Measurements from ENCODE around the gene FOXP2. TPM values are rescaled to one million over a fixed set of nuclear protein-coding genes. Genes with fewer than 3 reads are reported as not detected.
"Not testable (repeated sequence)": the region's sequence is repeated elsewhere in the genome, so short reads cannot be mapped to it uniquely, and the experiment has no call there.

FOXP2 gene
- polyA plus RNA-seq, 2 of the 4 experiments (the other 2 are of a cell fraction), result 0.05 TPM; not detected in 1

DNA sequence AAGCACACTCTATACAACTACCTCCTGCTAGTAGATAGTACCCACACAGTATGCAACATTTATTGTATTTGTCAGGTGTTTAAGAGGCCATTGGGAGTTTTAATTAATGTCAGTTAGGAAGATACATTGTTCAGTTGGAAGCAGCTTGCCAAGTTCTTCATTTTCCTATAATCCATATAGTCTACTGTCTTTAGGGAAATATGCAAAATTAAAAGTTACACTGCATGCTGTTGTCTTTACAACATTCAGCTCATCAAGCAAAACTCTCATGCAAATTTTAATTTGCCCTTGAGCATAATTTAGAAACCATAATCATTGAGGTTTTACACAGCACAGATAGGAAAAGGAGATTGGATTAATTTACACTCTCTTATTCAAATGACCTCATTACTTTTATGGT is 17.4 kb downstream of the FOXP2 start:
- ChIA-PET CTCF (no interaction called here), POLR2A (no interaction called here)
- no peak overlapping the region for H3K27ac ChIP-seq

DNA sequence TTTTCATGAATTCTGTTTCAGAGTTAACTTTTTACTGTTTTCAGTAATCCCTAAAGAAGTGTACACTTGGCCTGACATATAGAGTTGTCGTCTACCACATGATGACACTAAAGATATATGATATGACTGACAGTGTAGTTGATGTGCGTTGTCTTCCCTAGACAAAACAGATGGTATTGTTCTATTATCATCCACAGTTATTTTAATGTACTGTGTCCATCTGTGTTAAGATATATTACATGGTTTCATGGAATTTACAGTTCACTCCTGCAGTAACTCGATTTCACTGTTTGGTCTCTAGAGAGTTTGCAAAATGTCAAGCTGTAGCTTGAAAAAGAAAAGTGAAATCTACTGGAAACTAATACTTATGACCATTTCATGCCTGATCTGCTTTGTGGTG is 18.1 kb downstream of the FOXP2 start:
- Histone ChIP-seq H3K9me3 (no peaks in the 10 kb centered on the region), H3K4me3 (no peak overlapping the region), H3K4me1 (no peaks in the 10 kb centered on the region), H3K4me2 (no peak overlapping the region), H3K27ac (no peak overlapping the region)
- ATAC-seq (no peak), DNase-seq (ENCODE audit: low read depth in 1 of 2, low spot score in 1 of 2) (no peak), FAIRE-seq (no peak)
- TF ChIP-seq HOXA7 (CRISPR knock-in tag; IDR thresholded peaks at IDR 0.05) (no peak), ZNF302 (CRISPR knock-in tag; IDR thresholded peaks at IDR 0.05) (no peak), POLR2AphosphoS2 (conservative IDR thresholded peaks at IDR 0.05; ENCODE audit: low read length) (no peak), CHD4 (IDR thresholded peaks at IDR 0.05; ENCODE audit: borderline replicate concordance) (no peak), JUNB (IDR thresholded peaks at IDR 0.05) (no peak), HOXB13 (CRISPR knock-in tag; IDR thresholded peaks at IDR 0.05; ENCODE audit: low read depth) (no peak), MYC (IDR thresholded peaks at IDR 0.05; ENCODE audit: borderline replicate concordance, low read length) (no peak), ZSCAN20 (CRISPR knock-in tag; IDR thresholded peaks at IDR 0.05) (no peak), SREBF2 (IDR thresholded peaks at IDR 0.05) (no peak), ZC3H11A (IDR thresholded peaks at IDR 0.05) (no peak), HOXB5 (CRISPR knock-in tag; IDR thresholded peaks at IDR 0.05) (no peak), ESRRA (IDR thresholded peaks at IDR 0.05; ENCODE audit: borderline replicate concordance, low read length) (no peak)
- TF ChIP-seq, protein P1, sequence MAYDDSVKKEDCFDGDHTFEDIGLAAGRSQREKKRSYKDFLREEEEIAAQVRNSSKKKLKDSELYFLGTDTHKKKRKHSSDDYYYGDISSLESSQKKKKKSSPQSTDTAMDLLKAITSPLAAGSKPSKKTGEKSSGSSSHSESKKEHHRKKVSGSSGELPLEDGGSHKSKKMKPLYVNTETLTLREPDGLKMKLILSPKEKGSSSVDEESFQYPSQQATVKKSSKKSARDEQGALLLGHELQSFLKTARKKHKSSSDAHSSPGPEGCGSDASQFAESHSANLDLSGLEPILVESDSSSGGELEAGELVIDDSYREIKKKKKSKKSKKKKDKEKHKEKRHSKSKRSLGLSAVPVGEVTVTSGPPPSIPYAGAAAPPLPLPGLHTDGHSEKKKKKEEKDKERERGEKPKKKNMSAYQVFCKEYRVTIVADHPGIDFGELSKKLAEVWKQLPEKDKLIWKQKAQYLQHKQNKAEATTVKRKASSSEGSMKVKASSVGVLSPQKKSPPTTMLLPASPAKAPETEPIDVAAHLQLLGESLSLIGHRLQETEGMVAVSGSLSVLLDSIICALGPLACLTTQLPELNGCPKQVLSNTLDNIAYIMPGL (CRISPR knock-in tag; IDR thresholded peaks at IDR 0.05; ENCODE audit: borderline replicate concordance), result no peak
- ChIA-PET POLR2A (no interaction called here), CTCF (no interaction called here)
- whole genome bisulfite sequencing (ENCODE audit: missing lambda C conversion rate), result 52% methylated on average over 3 of the region's 3 CpGs

More for the DNA sequence above, 17.4 kb downstream of the FOXP2 start:
- TF ChIP-seq GATA3 (IDR thresholded peaks at IDR 0.05; ENCODE audit: borderline replicate concordance) (no peak), HEYL (CRISPR knock-in tag; IDR thresholded peaks at IDR 0.05) (no peak), RARB (CRISPR knock-in tag; IDR thresholded peaks at IDR 0.05) (no peak), POLR2A (IDR thresholded peaks at IDR 0.05; ENCODE audit: low read length) (no peak), EHF (CRISPR knock-in tag; IDR thresholded peaks at IDR 0.05) (no peak), CBX8 (IDR thresholded peaks at IDR 0.05) (no peak), JUNB (IDR thresholded peaks at IDR 0.05) (no peak), FOXS1 (CRISPR knock-in tag; IDR thresholded peaks at IDR 0.05) (no peak), CEBPB (IDR thresholded peaks at IDR 0.05) (no peak), RFX5 (IDR thresholded peaks at IDR 0.05) (no peak), HOXB5 (CRISPR knock-in tag; IDR thresholded peaks at IDR 0.05) (no peak)
- TF ChIP-seq, protein P2, sequence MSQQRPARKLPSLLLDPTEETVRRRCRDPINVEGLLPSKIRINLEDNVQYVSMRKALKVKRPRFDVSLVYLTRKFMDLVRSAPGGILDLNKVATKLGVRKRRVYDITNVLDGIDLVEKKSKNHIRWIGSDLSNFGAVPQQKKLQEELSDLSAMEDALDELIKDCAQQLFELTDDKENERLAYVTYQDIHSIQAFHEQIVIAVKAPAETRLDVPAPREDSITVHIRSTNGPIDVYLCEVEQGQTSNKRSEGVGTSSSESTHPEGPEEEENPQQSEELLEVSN (IDR thresholded peaks at IDR 0.05; ENCODE audit: borderline replicate concordance, low read depth), result no peak
- TF ChIP-seq, protein P3, sequence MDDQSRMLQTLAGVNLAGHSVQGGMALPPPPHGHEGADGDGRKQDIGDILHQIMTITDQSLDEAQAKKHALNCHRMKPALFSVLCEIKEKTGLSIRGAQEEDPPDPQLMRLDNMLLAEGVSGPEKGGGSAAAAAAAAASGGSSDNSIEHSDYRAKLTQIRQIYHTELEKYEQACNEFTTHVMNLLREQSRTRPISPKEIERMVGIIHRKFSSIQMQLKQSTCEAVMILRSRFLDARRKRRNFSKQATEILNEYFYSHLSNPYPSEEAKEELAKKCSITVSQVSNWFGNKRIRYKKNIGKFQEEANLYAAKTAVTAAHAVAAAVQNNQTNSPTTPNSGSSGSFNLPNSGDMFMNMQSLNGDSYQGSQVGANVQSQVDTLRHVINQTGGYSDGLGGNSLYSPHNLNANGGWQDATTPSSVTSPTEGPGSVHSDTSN (IDR thresholded peaks at IDR 0.05), result no peak
- Histone ChIP-seq H3K4me3 (no peak overlapping the region), H3K4me2 (no peak overlapping the region), H3K9me3 (no peaks in the 10 kb centered on the region), H3K4me1 (no peaks in the 10 kb centered on the region)
- ATAC-seq, result no peak
- no peak for FAIRE-seq
- DNase-seq (ENCODE audit: low read depth in 1 of 2, low spot score in 1 of 2), result no peak

DNA sequence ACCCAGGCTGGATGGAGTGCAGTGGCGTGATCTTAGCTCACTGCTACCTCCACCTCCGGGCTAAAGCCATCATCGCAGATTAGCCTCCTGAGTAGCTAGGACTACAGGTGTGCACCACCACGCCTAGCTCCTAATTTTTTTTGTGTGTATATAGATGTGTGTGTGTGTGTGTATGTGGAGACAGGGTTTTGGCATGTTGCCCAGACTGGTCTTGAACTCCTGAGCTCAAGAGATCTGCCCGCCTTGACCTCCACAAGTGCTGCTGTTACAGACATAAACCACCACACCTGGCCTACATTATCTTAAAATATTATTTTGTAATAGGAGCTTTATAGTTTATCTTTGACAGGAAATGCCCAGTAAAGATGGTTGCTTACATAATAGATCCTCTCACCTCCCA is 25.0 kb downstream of the FOXP2 start:
- FAIRE-seq (no peak), ATAC-seq (no peak), DNase-seq (ENCODE audit: low read depth in 1 of 2, low spot score in 1 of 2) (no peak)
- 54% methylated on average over 5 of the region's 5 CpGs for WGBS (ENCODE audit: missing lambda C conversion rate)
- Histone ChIP-seq H3K4me3 (no peak overlapping the region), H3K4me1 (no peaks in the 10 kb centered on the region), H3K9me3 (no peaks in the 10 kb centered on the region), H3K27ac (no peak overlapping the region), H3K4me2 (no peak overlapping the region)
- CTCF ChIA-PET, result no interaction called here
- POLR2A ChIA-PET, result no interaction called here
- TF ChIP-seq JUNB (IDR thresholded peaks at IDR 0.05), result no peak

DNA sequence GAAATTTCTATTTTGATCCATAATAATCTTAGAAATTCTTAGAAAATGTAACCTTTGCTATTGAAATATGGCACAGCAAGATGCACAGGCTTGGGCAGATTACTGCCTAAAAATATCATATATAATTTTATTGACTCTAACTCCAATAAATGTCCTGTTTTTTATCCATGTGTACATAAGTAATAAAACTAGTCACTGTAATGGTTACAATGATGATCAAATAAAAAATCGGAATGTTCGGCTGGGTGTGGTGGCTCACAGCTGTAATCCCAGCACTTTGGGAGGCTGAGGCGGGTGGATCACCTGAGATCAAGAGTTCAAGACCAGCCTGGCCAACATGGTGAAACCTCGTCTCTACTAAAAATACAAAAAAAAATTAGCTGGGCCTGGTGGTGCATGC is 26.3 kb downstream of the FOXP2 start:
- H3K9me3 ChIP-seq; H3K27ac ChIP-seq; H3K4me2 ChIP-seq; FAIRE-seq; CTCF ChIA-PET; DNase-seq (ENCODE audit: low read depth in 1 of 2, low spot score in 1 of 2); H3K4me1 ChIP-seq; ATAC-seq; POLR2A ChIA-PET; H3K4me3 ChIP-seq: not testable (repeated sequence)
- 49% methylated on average over 4 of the region's 4 CpGs for WGBS (ENCODE audit: missing lambda C conversion rate)
